AG04449 (cell line): ENCODE data around the gene USP7.
"Not testable (repeated sequence)": the region's sequence is repeated elsewhere in the genome, so short reads cannot be mapped to it uniquely, and the experiment has no call there.

ENCODE experiments used
- CTCF ChIA-PET: fragments of 350-600 bp; formaldehyde crosslinking; extraction: SDS; loops from one replicate; lab custom pipeline; 2021; ENCODE audit warnings: antibody characterized with exemption; lab: Yijun Ruan, JAX
- POLR2A ChIA-PET: fragments of 400-600, 350-600 bp; formaldehyde crosslinking; extraction: SDS; loops from one replicate; lab custom pipeline; 2020; ENCODE audit warnings: antibody characterized with exemption, inconsistent platforms; lab: Yijun Ruan, JAX
- DNase-seq: peaks from one replicate; pipeline ENCODE4 v3.0.0-alpha.2; 2010; ENCODE audit warnings: low read depth, low spot score
- H3K4me3 ChIP-seq: 2 replicates; pipeline ENCODE4 v1.5.1; 2011; ENCODE audit warnings: low read depth, mild to moderate bottlenecking, control low read depth, low read length
- CTCF ChIP-seq: IDR thresholded peaks from one replicate; pipeline ENCODE4 v1.5.1; 2011; ENCODE audit warnings: mild to moderate bottlenecking, moderate library complexity, low read length, control low read depth, inconsistent platforms; ENCODE audit not compliant: insufficient read depth; ENCODE audit errors: missing control alignments

The USP7 gene

GRCh38 chr16:8848939-8849391 lies 114.7 kb downstream of the USP7 start:
- no peak overlapping the region; the same call in 1 of the 2 replicates for H3K4me3 ChIP-seq
- ChIA-PET POLR2A (interaction anchor here (1.1 to 1.2 kb wide), 2 partner anchors 20 kb away, joined by 3 to 7 read pairs; partner anchors contain the start of gene CARHSP1), CTCF (interaction anchor here (0.9 to 2.7 kb wide), 3 partner anchors 10 to 43 kb away, joined by 3 to 9 read pairs (median 3); no protein-coding TSS in a partner anchor)
- no peak for TF ChIP-seq CTCF
- DNase-seq, result no peak

- POLR2A ChIA-PET, result interaction anchor here (1.1 to 1.2 kb wide), 2 partner anchors 20 kb away, joined by 3 to 7 read pairs; partner anchors contain the start of gene CARHSP1
- no peak for TF ChIP-seq CTCF
- no peak for DNase-seq
- no peak overlapping the region for H3K4me3 ChIP-seq
- CTCF ChIA-PET, result interaction anchor here (0.9 to 2.7 kb wide), 3 partner anchors 9 to 43 kb away, joined by 3 to 9 read pairs (median 3); no protein-coding TSS in a partner anchor
These were observed 115.3 kb downstream of the USP7 start for GRCh38 chr16:8848231-8848938.

- no peak for TF ChIP-seq CTCF
- CTCF ChIA-PET, result no interaction called here
- no peak for DNase-seq
- POLR2A ChIA-PET, result no interaction called here
- no peak overlapping the region for H3K4me3 ChIP-seq
These were observed 116.1 kb downstream of the USP7 start for GRCh38 chr16:8847623-8848022.

GRCh38 chr16:8847145-8847544 lies 116.6 kb downstream of the USP7 start:
- CTCF ChIA-PET, result no interaction called here
- TF ChIP-seq CTCF, result no peak
- no peak overlapping the region for H3K4me3 ChIP-seq
- POLR2A ChIA-PET, result no interaction called here
- DNase-seq, result no peak

GRCh38 chr16:8846401-8846932 lies 117.2 kb downstream of the USP7 start:
- H3K4me3 ChIP-seq, result no peak overlapping the region
- no peak for TF ChIP-seq CTCF
- POLR2A ChIA-PET, result no interaction called here
- DNase-seq, result no peak
- CTCF ChIA-PET, result no interaction called here

- DNase-seq, result no peak
- no peak overlapping the region for H3K4me3 ChIP-seq
- no peak for TF ChIP-seq CTCF
- CTCF ChIA-PET, result no interaction called here
- POLR2A ChIA-PET, result no interaction called here
These were observed 117.9 kb downstream of the USP7 start for GRCh38 chr16:8845699-8846298.

GRCh38 chr16:8843296-8843695 lies 120.4 kb downstream of the USP7 start:
- DNase-seq, POLR2A ChIA-PET, CTCF ChIA-PET, H3K4me3 ChIP-seq: not testable (repeated sequence)
